ENCODE data around the gene AHCY. TPM values are rescaled to one million over a fixed set of nuclear protein-coding genes. Genes with fewer than 3 reads are reported as not detected.
A peak's percentile ranks its signal among the peaks of the same experiment; 100 is the strongest.

The AHCY gene
- total and polyA plus RNA-seq, 2 donors (not counting 1 experiment from before 2014, with no cell fraction given): 68.4 to 78.3 TPM

GRCh38 chr20:34309691-34310090, 6.5 kb upstream of the AHCY start:
- H3K79me2 ChIP-seq (ENCODE audit: control insufficient read depth, insufficient read depth, low read length): no peaks in the 10 kb centered on the region
- H3K27ac ChIP-seq (ENCODE audit: insufficient read depth, low read length): no peak overlapping the region
- no peak for DNase-seq (ENCODE audit: low read depth in 2 of 2)
- peaks cover 6% of the 10 kb centered on the region for H3K4me1 ChIP-seq (ENCODE audit: control insufficient read depth, extremely low read depth, insufficient read depth, low read length)
- H3K4me3 ChIP-seq (replicated peaks in 1 of 4; ENCODE audit: control extremely low read depth in 1 of 4, insufficient read depth in 1 of 4, low read depth in 3 of 4, low read length in 4 of 4): no peak overlapping the region
- no peak overlapping the region for H3K4me2 ChIP-seq (ENCODE audit: extremely low read depth, insufficient read depth, low read length)
- no peaks in the 10 kb centered on the region for H3K9me3 ChIP-seq (ENCODE audit: control insufficient read depth, insufficient read depth, low read depth, low read length)
- H3K36me3 ChIP-seq (ENCODE audit: control insufficient read depth, insufficient read depth, low read length): no peaks in the 10 kb centered on the region
- H4K20me1 ChIP-seq (ENCODE audit: control insufficient read depth, extremely low read depth, insufficient read depth, low read length): no peaks in the 10 kb centered on the region
- no peak for TF ChIP-seq EZH2 (IDR thresholded peaks at IDR 0.05; ENCODE audit: low read length, missing control alignments)
- TF ChIP-seq, protein P1, sequence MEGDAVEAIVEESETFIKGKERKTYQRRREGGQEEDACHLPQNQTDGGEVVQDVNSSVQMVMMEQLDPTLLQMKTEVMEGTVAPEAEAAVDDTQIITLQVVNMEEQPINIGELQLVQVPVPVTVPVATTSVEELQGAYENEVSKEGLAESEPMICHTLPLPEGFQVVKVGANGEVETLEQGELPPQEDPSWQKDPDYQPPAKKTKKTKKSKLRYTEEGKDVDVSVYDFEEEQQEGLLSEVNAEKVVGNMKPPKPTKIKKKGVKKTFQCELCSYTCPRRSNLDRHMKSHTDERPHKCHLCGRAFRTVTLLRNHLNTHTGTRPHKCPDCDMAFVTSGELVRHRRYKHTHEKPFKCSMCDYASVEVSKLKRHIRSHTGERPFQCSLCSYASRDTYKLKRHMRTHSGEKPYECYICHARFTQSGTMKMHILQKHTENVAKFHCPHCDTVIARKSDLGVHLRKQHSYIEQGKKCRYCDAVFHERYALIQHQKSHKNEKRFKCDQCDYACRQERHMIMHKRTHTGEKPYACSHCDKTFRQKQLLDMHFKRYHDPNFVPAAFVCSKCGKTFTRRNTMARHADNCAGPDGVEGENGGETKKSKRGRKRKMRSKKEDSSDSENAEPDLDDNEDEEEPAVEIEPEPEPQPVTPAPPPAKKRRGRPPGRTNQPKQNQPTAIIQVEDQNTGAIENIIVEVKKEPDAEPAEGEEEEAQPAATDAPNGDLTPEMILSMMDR (conservative IDR thresholded peaks at IDR 0.05 in 1 of 2, IDR thresholded peaks at IDR 0.05 in 1 of 2; ENCODE audit: low read depth in 1 of 2, low read length in 2 of 2): no peak
- H2AFZ ChIP-seq (ENCODE audit: low read length): no peak overlapping the region
- H3K27me3 ChIP-seq (ENCODE audit: control insufficient read depth, insufficient read depth, low read length): no peaks in the 10 kb centered on the region
- H3K9ac ChIP-seq (ENCODE audit: insufficient read depth, low read length): no peak overlapping the region

- Histone ChIP-seq H3K4me3 (replicated peaks in 1 of 4; ENCODE audit: control extremely low read depth in 1 of 4, insufficient read depth in 1 of 4, low read depth in 3 of 4, low read length in 4 of 4) (no peak overlapping the region), H3K36me3 (ENCODE audit: control insufficient read depth, insufficient read depth, low read length) (no peaks in the 10 kb centered on the region), H3K79me2 (ENCODE audit: control insufficient read depth, insufficient read depth, low read length) (peaks cover 9% of the 10 kb centered on the region), H3K27me3 (ENCODE audit: control insufficient read depth, insufficient read depth, low read length) (no peaks in the 10 kb centered on the region), H3K4me2 (ENCODE audit: extremely low read depth, insufficient read depth, low read length) (no peak overlapping the region), H3K9me3 (ENCODE audit: control insufficient read depth, insufficient read depth, low read depth, low read length) (no peaks in the 10 kb centered on the region), H4K20me1 (ENCODE audit: control insufficient read depth, extremely low read depth, insufficient read depth, low read length) (no peaks in the 10 kb centered on the region), H3K27ac (ENCODE audit: insufficient read depth, low read length) (no peak overlapping the region), H2AFZ (ENCODE audit: low read length) (peak overlapping the region; percentile 67), H3K9ac (ENCODE audit: insufficient read depth, low read length) (no peak overlapping the region), H3K4me1 (ENCODE audit: control insufficient read depth, extremely low read depth, insufficient read depth, low read length) (peaks cover 2% of the 10 kb centered on the region)
- no peak for TF ChIP-seq EZH2 (IDR thresholded peaks at IDR 0.05; ENCODE audit: low read length, missing control alignments)
- TF ChIP-seq, protein P1 (conservative IDR thresholded peaks at IDR 0.05 in 1 of 2, IDR thresholded peaks at IDR 0.05 in 1 of 2; ENCODE audit: low read depth in 1 of 2, low read length in 2 of 2): no peak
- DNase-seq (ENCODE audit: low read depth in 2 of 2): no peak
Measured at GRCh38 chr20:34305333-34306230, 2.4 kb upstream of the AHCY start.

DNA sequence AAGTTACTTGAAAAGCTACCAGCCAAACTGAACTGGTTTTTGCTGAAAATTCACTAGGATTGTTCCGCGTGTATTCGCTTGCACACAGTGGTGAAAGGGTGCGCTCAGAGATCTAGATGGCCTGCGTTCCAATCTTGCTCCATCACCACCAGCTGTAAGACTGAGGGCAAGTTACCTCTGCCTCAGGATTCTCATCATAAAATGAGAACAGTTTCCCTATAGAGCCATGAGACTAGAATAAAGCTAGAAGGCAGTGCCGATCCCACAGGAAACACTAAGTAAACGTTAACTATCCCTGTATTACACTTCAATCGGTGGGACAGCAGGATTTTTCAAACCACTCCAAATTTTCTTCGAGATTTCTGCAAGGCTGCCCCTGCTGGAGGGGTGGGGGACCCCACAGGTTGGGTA, 838 bp downstream of the AHCY start:
- Histone ChIP-seq H3K27me3 (ENCODE audit: control insufficient read depth, insufficient read depth, low read length) (no peaks in the 10 kb centered on the region), H3K4me1 (ENCODE audit: control insufficient read depth, extremely low read depth, insufficient read depth, low read length) (peaks cover 2% of the 10 kb centered on the region), H3K9ac (ENCODE audit: insufficient read depth, low read length) (peak overlapping the region; percentile 98), H4K20me1 (ENCODE audit: control insufficient read depth, extremely low read depth, insufficient read depth, low read length) (no peaks in the 10 kb centered on the region), H3K4me2 (ENCODE audit: extremely low read depth, insufficient read depth, low read length) (peak overlapping the region; percentile 86), H3K4me3 (replicated peaks in 1 of 4; ENCODE audit: control extremely low read depth in 1 of 4, insufficient read depth in 1 of 4, low read depth in 3 of 4, low read length in 4 of 4) (peak overlapping the region; percentile 86 to 98 (median 92)), H3K79me2 (ENCODE audit: control insufficient read depth, insufficient read depth, low read length) (peaks cover 13% of the 10 kb centered on the region), H3K36me3 (ENCODE audit: control insufficient read depth, insufficient read depth, low read length) (no peaks in the 10 kb centered on the region), H2AFZ (ENCODE audit: low read length) (peak overlapping the region; percentile 30), H3K9me3 (ENCODE audit: control insufficient read depth, insufficient read depth, low read depth, low read length) (no peaks in the 10 kb centered on the region), H3K27ac (ENCODE audit: insufficient read depth, low read length) (peak overlapping the region; percentile 96)
- DNase-seq (ENCODE audit: low read depth in 2 of 2): peak; percentile 49 to 57
- TF ChIP-seq, protein P1 (conservative IDR thresholded peaks at IDR 0.05 in 1 of 2, IDR thresholded peaks at IDR 0.05 in 1 of 2; ENCODE audit: low read depth in 1 of 2, low read length in 2 of 2): no peak
- TF ChIP-seq EZH2 (IDR thresholded peaks at IDR 0.05; ENCODE audit: low read length, missing control alignments): no peak
